GM12872 (cell line): ENCODE data around the gene B4GALT4.

Experiments
- CTCF ChIP-seq: IDR thresholded peaks from 3 replicates; pipeline ENCODE4 v1.5.1; 2011; ENCODE audit warnings: low read depth, mild to moderate bottlenecking, low read length, moderate library complexity; ENCODE audit not compliant: insufficient read depth

Gene B4GALT4

GRCh38 chr3:119175872-119176756 is 64.6 kb downstream of the B4GALT4 start:
- TF ChIP-seq CTCF: no peak

GRCh38 chr3:119173325-119173724 is 67.4 kb downstream of the B4GALT4 start, which contains the start of gene UPK1B:
UPK1B (plus strand) TSS chr3:119173598; CDS start chr3:119186742, 13,144 bp downstream.
- TF ChIP-seq CTCF: no peak

GRCh38 chr3:119170821-119171220 is 69.9 kb downstream of the B4GALT4 start:
- TF ChIP-seq CTCF: no peak
